ENCODE results near the gene MEGF11. TPM values are rescaled to one million over a fixed set of nuclear protein-coding genes. Genes with fewer than 3 reads are reported as not detected.

Gene MEGF11
- total RNA-seq, 1 donor from 2014 or later = 0.77 TPM

DNA sequence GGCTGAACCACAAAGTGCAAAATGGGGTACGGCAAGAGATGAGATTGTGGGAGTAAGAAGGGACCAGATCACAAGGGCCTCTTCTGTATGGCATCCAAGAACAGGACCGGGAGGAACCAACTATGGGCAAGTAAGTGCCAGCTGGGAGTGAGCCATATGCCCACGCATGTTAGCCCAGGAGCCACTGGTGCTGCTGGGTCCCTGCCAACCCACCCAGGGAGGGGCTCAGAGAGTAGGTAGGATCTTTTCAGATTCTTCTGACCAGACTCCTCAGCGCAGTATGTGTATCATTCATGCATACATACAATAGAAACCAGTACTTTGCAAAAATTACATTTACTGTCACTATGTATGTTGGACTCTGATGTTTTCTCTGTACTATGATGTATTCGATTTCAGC, 330.3 kb downstream of the MEGF11 start:
- TF ChIP-seq, protein P1, sequence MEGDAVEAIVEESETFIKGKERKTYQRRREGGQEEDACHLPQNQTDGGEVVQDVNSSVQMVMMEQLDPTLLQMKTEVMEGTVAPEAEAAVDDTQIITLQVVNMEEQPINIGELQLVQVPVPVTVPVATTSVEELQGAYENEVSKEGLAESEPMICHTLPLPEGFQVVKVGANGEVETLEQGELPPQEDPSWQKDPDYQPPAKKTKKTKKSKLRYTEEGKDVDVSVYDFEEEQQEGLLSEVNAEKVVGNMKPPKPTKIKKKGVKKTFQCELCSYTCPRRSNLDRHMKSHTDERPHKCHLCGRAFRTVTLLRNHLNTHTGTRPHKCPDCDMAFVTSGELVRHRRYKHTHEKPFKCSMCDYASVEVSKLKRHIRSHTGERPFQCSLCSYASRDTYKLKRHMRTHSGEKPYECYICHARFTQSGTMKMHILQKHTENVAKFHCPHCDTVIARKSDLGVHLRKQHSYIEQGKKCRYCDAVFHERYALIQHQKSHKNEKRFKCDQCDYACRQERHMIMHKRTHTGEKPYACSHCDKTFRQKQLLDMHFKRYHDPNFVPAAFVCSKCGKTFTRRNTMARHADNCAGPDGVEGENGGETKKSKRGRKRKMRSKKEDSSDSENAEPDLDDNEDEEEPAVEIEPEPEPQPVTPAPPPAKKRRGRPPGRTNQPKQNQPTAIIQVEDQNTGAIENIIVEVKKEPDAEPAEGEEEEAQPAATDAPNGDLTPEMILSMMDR (IDR thresholded peaks at IDR 0.05; ENCODE audit: unreplicated experiment) = no peak
- no peak for DNase-seq (ENCODE audit: low spot score)
- Mint-ChIP-seq H3K27ac (ENCODE audit: unreplicated experiment) (no peak overlapping the region), H3K27me3 (ENCODE audit: unreplicated experiment) (peaks cover 2% of the 10 kb centered on the region), H3K9me3 (ENCODE audit: unreplicated experiment) (no peaks in the 10 kb centered on the region), H3K36me3 (ENCODE audit: low read depth, unreplicated experiment) (peaks cover 5% of the 10 kb centered on the region), H3K4me1 (ENCODE audit: unreplicated experiment) (no peaks in the 10 kb centered on the region), H3K4me3 (ENCODE audit: unreplicated experiment) (no peak overlapping the region)

DNA sequence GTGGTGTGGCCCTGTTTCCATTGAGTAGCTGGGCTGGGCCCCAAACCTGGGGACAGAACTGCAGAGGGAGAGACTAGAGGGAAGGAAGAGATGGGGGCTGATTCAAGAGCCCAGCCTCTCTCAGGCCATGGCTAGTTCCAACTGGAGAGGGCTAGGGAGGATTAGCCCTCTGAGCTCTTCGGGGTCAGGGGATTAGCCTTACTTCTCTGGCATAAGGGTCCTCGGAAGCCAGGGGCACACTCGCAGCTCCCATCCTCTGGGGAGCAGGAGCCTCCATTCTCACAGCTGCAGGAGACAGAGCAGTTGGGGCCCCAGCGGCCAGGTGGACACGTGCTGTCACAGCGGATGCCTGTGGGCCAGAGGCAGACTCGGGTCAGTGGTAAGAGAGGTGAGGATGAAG, 330.9 kb downstream of the MEGF11 start:
- peaks cover 5% of the 10 kb centered on the region for H3K36me3 Mint-ChIP-seq (ENCODE audit: low read depth, unreplicated experiment)
- no peak overlapping the region for H3K4me3 Mint-ChIP-seq (ENCODE audit: unreplicated experiment)
- no peak for DNase-seq (ENCODE audit: low spot score)
- TF ChIP-seq, protein P1 (IDR thresholded peaks at IDR 0.05; ENCODE audit: unreplicated experiment) = no peak
- peaks cover 2% of the 10 kb centered on the region for H3K27me3 Mint-ChIP-seq (ENCODE audit: unreplicated experiment)
- no peak overlapping the region for H3K27ac Mint-ChIP-seq (ENCODE audit: unreplicated experiment)
- H3K4me1 Mint-ChIP-seq (ENCODE audit: unreplicated experiment) = no peaks in the 10 kb centered on the region
- H3K9me3 Mint-ChIP-seq (ENCODE audit: unreplicated experiment) = no peaks in the 10 kb centered on the region

DNA sequence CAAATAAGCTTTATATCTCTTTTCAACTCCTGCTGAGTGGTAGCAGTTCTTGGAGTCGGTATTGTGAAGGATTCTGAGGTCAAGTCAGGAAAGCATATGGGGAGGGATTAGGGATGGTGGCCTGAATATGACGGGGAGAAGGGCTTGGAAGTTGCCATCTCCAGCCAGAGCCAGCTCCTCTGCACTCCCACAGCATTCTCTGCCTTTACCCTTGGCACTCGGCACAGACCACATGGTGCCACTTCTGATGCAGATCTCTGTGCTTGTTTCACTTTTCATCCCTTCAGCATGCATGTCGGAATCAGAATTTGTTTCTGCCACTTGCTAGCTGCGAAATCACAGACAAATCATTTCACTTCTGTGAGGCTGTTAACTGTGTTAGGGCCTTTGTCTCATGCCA, 331.8 kb downstream of the MEGF11 start:
- no peak for DNase-seq (ENCODE audit: low spot score)
- Mint-ChIP-seq H3K4me1 (ENCODE audit: unreplicated experiment) (no peaks in the 10 kb centered on the region), H3K36me3 (ENCODE audit: low read depth, unreplicated experiment) (peaks cover 5% of the 10 kb centered on the region), H3K27ac (ENCODE audit: unreplicated experiment) (no peak overlapping the region), H3K27me3 (ENCODE audit: unreplicated experiment) (peaks cover 4% of the 10 kb centered on the region), H3K9me3 (ENCODE audit: unreplicated experiment) (no peaks in the 10 kb centered on the region), H3K4me3 (ENCODE audit: unreplicated experiment) (no peak overlapping the region)
- TF ChIP-seq, protein P1 (IDR thresholded peaks at IDR 0.05; ENCODE audit: unreplicated experiment) = no peak

DNA sequence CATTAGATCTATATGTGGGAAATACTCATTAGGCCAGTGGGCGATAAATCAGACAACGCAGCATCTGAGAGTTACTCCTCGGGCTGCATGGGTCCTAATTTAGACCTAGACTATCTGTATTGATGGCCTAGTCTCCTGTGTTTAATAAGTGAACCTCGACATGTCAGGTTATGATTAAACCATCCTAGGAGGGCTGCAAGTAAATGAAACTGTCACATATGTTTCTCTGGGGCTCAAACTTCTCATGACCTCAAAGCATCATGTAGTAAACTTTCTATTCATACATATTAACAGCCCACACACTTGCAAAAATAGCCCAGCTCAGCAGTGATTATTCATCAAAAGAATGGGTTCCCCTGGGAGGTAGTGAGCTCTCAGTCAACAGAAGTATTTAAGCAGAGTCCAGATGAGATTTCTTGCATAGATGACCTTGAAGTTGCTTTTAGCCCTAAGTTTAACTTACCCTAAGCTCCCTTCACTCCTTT, 332.7 kb downstream of the MEGF11 start:
- Mint-ChIP-seq H3K27me3 (ENCODE audit: unreplicated experiment) (peaks cover 4% of the 10 kb centered on the region), H3K4me3 (ENCODE audit: unreplicated experiment) (no peak overlapping the region), H3K36me3 (ENCODE audit: low read depth, unreplicated experiment) (peaks cover 5% of the 10 kb centered on the region), H3K4me1 (ENCODE audit: unreplicated experiment) (no peaks in the 10 kb centered on the region), H3K9me3 (ENCODE audit: unreplicated experiment) (no peaks in the 10 kb centered on the region), H3K27ac (ENCODE audit: unreplicated experiment) (no peak overlapping the region)
- TF ChIP-seq, protein P1 (IDR thresholded peaks at IDR 0.05; ENCODE audit: unreplicated experiment) = no peak
- no peak for DNase-seq (ENCODE audit: low spot score)

DNA sequence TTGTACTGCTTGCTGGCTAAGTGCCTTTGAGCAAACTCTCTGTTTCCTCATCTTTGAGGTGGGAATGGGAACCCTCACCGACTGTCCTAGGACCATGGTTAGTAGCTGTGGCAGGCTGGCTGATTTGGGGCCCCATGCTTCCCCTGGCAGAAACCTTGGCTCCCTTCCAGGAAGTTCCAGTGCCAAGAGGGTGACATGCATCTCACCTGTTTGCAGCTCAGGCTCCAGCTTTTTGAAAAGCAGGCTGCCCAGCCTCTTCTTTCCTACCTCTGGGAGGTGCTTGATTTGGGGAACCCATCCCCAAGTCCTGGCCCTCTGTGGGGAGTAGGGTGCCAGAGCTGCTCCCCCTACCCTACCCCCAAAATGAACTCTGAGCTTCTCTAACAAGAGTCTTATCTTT, 333.4 kb downstream of the MEGF11 start:
- H3K27me3 Mint-ChIP-seq (ENCODE audit: unreplicated experiment) = peaks cover 4% of the 10 kb centered on the region
- no peaks in the 10 kb centered on the region for H3K4me1 Mint-ChIP-seq (ENCODE audit: unreplicated experiment)
- DNase-seq (ENCODE audit: low spot score) = no peak
- H3K9me3 Mint-ChIP-seq (ENCODE audit: unreplicated experiment) = no peaks in the 10 kb centered on the region
- no peak overlapping the region for H3K27ac Mint-ChIP-seq (ENCODE audit: unreplicated experiment)
- peaks cover 5% of the 10 kb centered on the region for H3K36me3 Mint-ChIP-seq (ENCODE audit: low read depth, unreplicated experiment)
- TF ChIP-seq, protein P1 (IDR thresholded peaks at IDR 0.05; ENCODE audit: unreplicated experiment) = no peak
- H3K4me3 Mint-ChIP-seq (ENCODE audit: unreplicated experiment) = no peak overlapping the region
